Measurements from ENCODE around the gene LEKR1. TPM values are rescaled to one million over a fixed set of nuclear protein-coding genes. Genes with fewer than 3 reads are reported as not detected.

Gene LEKR1
- total and polyA plus RNA-seq, 11 donors: 0.22 to 1.8 (median 0.89) TPM; not detected in 1

DNA sequence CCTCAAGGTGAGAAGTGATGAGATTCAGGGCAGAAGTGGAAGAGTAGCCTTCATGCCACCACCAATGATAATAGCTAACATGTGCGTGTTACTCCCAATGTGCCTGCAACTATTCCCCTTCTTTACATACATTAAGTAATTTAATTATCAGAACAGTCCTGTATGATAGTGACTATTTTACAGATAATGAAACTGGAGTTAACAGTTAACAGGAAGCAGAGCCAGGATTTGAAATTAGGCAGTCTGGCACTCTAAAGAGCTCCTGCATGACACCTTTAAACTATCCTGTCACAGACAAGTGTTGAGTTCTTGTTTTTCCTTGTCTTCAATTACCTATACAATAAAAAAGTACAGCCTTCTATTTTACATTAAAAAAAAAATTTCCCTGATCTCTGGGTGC is 148.8 kb downstream of the LEKR1 start:
- H3K36me3 ChIP-seq: no peaks in the 10 kb centered on the region
- ATAC-seq: no peak
- no peak overlapping the region for H3K4me3 ChIP-seq
- no peak for DNase-seq
- no peaks in the 10 kb centered on the region for H3K4me1 ChIP-seq
- TF ChIP-seq, protein P1, sequence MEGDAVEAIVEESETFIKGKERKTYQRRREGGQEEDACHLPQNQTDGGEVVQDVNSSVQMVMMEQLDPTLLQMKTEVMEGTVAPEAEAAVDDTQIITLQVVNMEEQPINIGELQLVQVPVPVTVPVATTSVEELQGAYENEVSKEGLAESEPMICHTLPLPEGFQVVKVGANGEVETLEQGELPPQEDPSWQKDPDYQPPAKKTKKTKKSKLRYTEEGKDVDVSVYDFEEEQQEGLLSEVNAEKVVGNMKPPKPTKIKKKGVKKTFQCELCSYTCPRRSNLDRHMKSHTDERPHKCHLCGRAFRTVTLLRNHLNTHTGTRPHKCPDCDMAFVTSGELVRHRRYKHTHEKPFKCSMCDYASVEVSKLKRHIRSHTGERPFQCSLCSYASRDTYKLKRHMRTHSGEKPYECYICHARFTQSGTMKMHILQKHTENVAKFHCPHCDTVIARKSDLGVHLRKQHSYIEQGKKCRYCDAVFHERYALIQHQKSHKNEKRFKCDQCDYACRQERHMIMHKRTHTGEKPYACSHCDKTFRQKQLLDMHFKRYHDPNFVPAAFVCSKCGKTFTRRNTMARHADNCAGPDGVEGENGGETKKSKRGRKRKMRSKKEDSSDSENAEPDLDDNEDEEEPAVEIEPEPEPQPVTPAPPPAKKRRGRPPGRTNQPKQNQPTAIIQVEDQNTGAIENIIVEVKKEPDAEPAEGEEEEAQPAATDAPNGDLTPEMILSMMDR (IDR thresholded peaks at IDR 0.05): no peak
- no peak for TF ChIP-seq POLR2A (IDR thresholded peaks at IDR 0.05)
- H3K27me3 ChIP-seq: no peaks in the 10 kb centered on the region
- WGBS, 4 donors: 52 to 81% (median 69%) methylated on average over 1 of the region's 1 CpG
- intact Hi-C loops (cut with DNase I): no loop called here
- H3K9me3 ChIP-seq: no peaks in the 10 kb centered on the region
- no peak overlapping the region for H3K27ac ChIP-seq

GRCh38 chr3:156975721-156976120 is 149.6 kb downstream of the LEKR1 start:
- Histone ChIP-seq H3K9me3 (no peaks in the 10 kb centered on the region), H3K4me3 (no peak overlapping the region), H3K27ac (no peak overlapping the region), H3K4me1 (no peaks in the 10 kb centered on the region), H3K27me3 (no peaks in the 10 kb centered on the region), H3K36me3 (no peaks in the 10 kb centered on the region)
- TF ChIP-seq POLR2A (IDR thresholded peaks at IDR 0.05): no peak
- TF ChIP-seq, protein P1 (IDR thresholded peaks at IDR 0.05): no peak
- WGBS, 4 donors: 56 to 61% (median 58%) methylated on average over 1 of the region's 1 CpG
- DNase-seq (no peak), ATAC-seq (no peak)
- intact Hi-C loops (cut with DNase I): no loop called here

GRCh38 chr3:156976933-156977332 is 150.8 kb downstream of the LEKR1 start:
- intact Hi-C loops (cut with DNase I): no loop called here
- Histone ChIP-seq H3K4me3 (no peak overlapping the region), H3K27me3 (no peaks in the 10 kb centered on the region), H3K36me3 (no peaks in the 10 kb centered on the region), H3K9me3 (no peaks in the 10 kb centered on the region), H3K4me1 (no peaks in the 10 kb centered on the region), H3K27ac (no peak overlapping the region)
- WGBS, 4 donors: 83 to 94% (median 88%) methylated on average over 4 of the region's 4 CpGs
- DNase-seq (no peak), ATAC-seq (no peak)
- TF ChIP-seq POLR2A (IDR thresholded peaks at IDR 0.05): no peak
- TF ChIP-seq, protein P1 (IDR thresholded peaks at IDR 0.05): no peak

- no peak for TF ChIP-seq POLR2A (IDR thresholded peaks at IDR 0.05)
- TF ChIP-seq, protein P1 (IDR thresholded peaks at IDR 0.05): no peak
These were observed 152.4 kb downstream of the LEKR1 start for GRCh38 chr3:156978481-156978961.

More at GRCh38 chr3:156978481-156978961, 152.4 kb downstream of the LEKR1 start:
- Histone ChIP-seq H3K4me3 (no peak overlapping the region), H3K4me1 (no peaks in the 10 kb centered on the region), H3K27ac (no peak overlapping the region), H3K36me3 (no peaks in the 10 kb centered on the region), H3K9me3 (no peaks in the 10 kb centered on the region), H3K27me3 (no peaks in the 10 kb centered on the region)
- ATAC-seq (no peak), DNase-seq (no peak)
- intact Hi-C loops (cut with DNase I): no loop called here
- WGBS, 4 donors: 54 to 76% (median 68%) methylated on average over 2 of the region's 2 CpGs
